H1 (cell line): ENCODE measurements around the gene RAPH1. TPM values are rescaled to one million over a fixed set of nuclear protein-coding genes. Genes with fewer than 3 reads are reported as not detected.

Experiments used
- CTCF ChIA-PET: fragments of 300-600 bp; sonication (Branson Sonifier 250); formaldehyde crosslinking; loops from one replicate; lab custom pipeline; 2021; ENCODE audit not compliant: partially characterized antibody; lab: Charles Lee
- POLR2A ChIA-PET: fragments of 300-600 bp; sonication (Branson Sonifier 250); formaldehyde crosslinking; loops from one replicate; lab custom pipeline; 2021; ENCODE audit warnings: inconsistent platforms; ENCODE audit not compliant: partially characterized antibody; lab: Charles Lee
- DNase-seq, 2 experiments: peaks; one replicate each; pipeline versions ENCODE4 v3.0.0 to v3.0.0-alpha.2; 2010 to 2022; ENCODE audit warnings: low spot score in 2 of 2, low read depth in 1 of 2, mixed read lengths in 1 of 2
- FAIRE-seq: peaks from 2 replicates; lab custom pipeline; 2011; peaks lifted over from hg19 to GRCh38; lab: Jason Lieb, UNC
- H2AFZ ChIP-seq: 2 replicates; pipeline ENCODE4 v1.8.1; 2012; ENCODE audit warnings: low read length, inconsistent platforms
- H2AK5ac ChIP-seq: 2 replicates; pipeline ENCODE4 v1.6.1; 2013; ENCODE audit warnings: low read depth, low read length
- H2BK120ac ChIP-seq: replicated peaks from 2 replicates; pipeline ENCODE3; 2013; ENCODE audit warnings: low read depth, low read length, inconsistent platforms
- H2BK12ac ChIP-seq: 2 replicates; pipeline ENCODE4 v1.6.1; 2013; ENCODE audit warnings: low read depth, low read length
- H2BK15ac ChIP-seq: 2 replicates; pipeline ENCODE4 v1.6.1; 2013; ENCODE audit warnings: low read length
- H2BK20ac ChIP-seq: 2 replicates; pipeline ENCODE4 v1.6.1; 2013; ENCODE audit warnings: low read length
- H2BK5ac ChIP-seq: 2 replicates; pipeline ENCODE4 v1.6.1; 2013; ENCODE audit warnings: low read depth, low read length
- H3K14ac ChIP-seq: 2 replicates; pipeline ENCODE4 v1.6.1; 2013; ENCODE audit warnings: inconsistent platforms; ENCODE audit not compliant: insufficient read length
- H3K18ac ChIP-seq: 2 replicates; pipeline ENCODE4 v1.6.1; 2013; ENCODE audit warnings: low read length; ENCODE audit errors: extremely low read depth
- H3K23ac ChIP-seq: 2 replicates; pipeline ENCODE4 v1.6.1; 2013; ENCODE audit warnings: inconsistent platforms; ENCODE audit not compliant: insufficient read length
- H3K23me2 ChIP-seq: 2 replicates; pipeline ENCODE4 v1.6.1; 2013; ENCODE audit warnings: low read depth, low read length
- H3K27ac ChIP-seq: 2 replicates; pipeline ENCODE4 v1.6.1; 2011; ENCODE audit warnings: low read depth, low read length, inconsistent platforms
- H3K27me3 ChIP-seq, 4 experiments: replicated peaks in 1 of 4; 1 replicate in 1 of 4; 2 replicates in 3 of 4; pipeline versions ENCODE4 v1.6.1 to v1.8.1; 2011 to 2013; ENCODE audit warnings: low read length in 3 of 4, mild to moderate bottlenecking in 3 of 4, inconsistent platforms in 2 of 4, mixed read lengths in 2 of 4, moderate library complexity in 1 of 4; ENCODE audit not compliant: control insufficient read depth in 3 of 4, insufficient read depth in 3 of 4; ENCODE audit errors: extremely low read depth in 1 of 4
- H3K36me3 ChIP-seq, 4 experiments: 2 replicates each; pipeline versions ENCODE4 v1.6.1 to v1.8.1; 2011 to 2013; ENCODE audit warnings: mild to moderate bottlenecking in 4 of 4, low read length in 3 of 4, moderate library complexity in 2 of 4, control low read depth in 1 of 4, inconsistent platforms in 1 of 4; ENCODE audit not compliant: insufficient read depth in 4 of 4, control insufficient read depth in 2 of 4
- H3K4ac ChIP-seq: replicated peaks from 2 replicates; pipeline ENCODE3; 2013; ENCODE audit warnings: low read length, low read depth, mixed read lengths, inconsistent platforms; ENCODE audit not compliant: insufficient read length
- H3K4me1 ChIP-seq, 4 experiments: replicated peaks in 1 of 4; 1 replicate in 1 of 4; 2 replicates in 3 of 4; pipeline versions ENCODE4 v1.6.1 to v1.8.1; 2011 to 2013; ENCODE audit warnings: low read length in 3 of 4, inconsistent platforms in 2 of 4, mixed read lengths in 1 of 4; ENCODE audit not compliant: insufficient read depth in 4 of 4, control insufficient read depth in 3 of 4
- H3K4me2 ChIP-seq, 2 experiments: 2 replicates each; pipeline versions ENCODE4 v1.6.1 to v1.8.1; 2011 to 2013; ENCODE audit warnings: low read depth in 2 of 2, low read length in 2 of 2, control low read depth in 1 of 2, inconsistent platforms in 1 of 2, mild to moderate bottlenecking in 1 of 2; ENCODE audit not compliant: insufficient read depth in 1 of 2
- H3K4me3 ChIP-seq, 4 experiments: fragments of 200-600, 300-600 bp in 1 of 4; sonication (generic), shearing (Covaris generic), sonication (Bioruptor Twin) in 1 of 4; 2 replicates each; pipeline versions ENCODE4 v1.5.1 to v1.8.1; 2011 to 2016; ENCODE audit warnings: low read length in 4 of 4, low read depth in 3 of 4, control low read depth in 2 of 4, inconsistent platforms in 2 of 4, mild to moderate bottlenecking in 2 of 4, mixed read lengths in 1 of 4, moderate library complexity in 1 of 4; ENCODE audit not compliant: insufficient read depth in 2 of 4; ENCODE audit errors: extremely low read depth in 1 of 4
- H3K56ac ChIP-seq: replicated peaks from 2 replicates; pipeline ENCODE3; 2013; ENCODE audit warnings: low read depth, mild to moderate bottlenecking, mixed read lengths, low read length, inconsistent platforms; ENCODE audit not compliant: insufficient read length
- H3K79me1 ChIP-seq: 2 replicates; pipeline ENCODE4 v1.6.1; 2013; ENCODE audit warnings: low read depth, low read length, control low read depth
- H3K79me2 ChIP-seq, 2 experiments: 2 replicates each; pipeline versions ENCODE4 v1.6.1 to v1.8.1; 2012 to 2013; ENCODE audit warnings: low read length in 2 of 2, mild to moderate bottlenecking in 2 of 2, inconsistent platforms in 1 of 2; ENCODE audit not compliant: insufficient read depth in 2 of 2, control insufficient read depth in 1 of 2
- H3K9ac ChIP-seq, 4 experiments: replicated peaks in 1 of 4; 1 replicate in 1 of 4; 2 replicates in 3 of 4; pipeline versions ENCODE4 v1.6.1 to v1.8.1; 2011 to 2013; ENCODE audit warnings: low read depth in 3 of 4, low read length in 3 of 4, control low read depth in 2 of 4, mild to moderate bottlenecking in 2 of 4, moderate library complexity in 2 of 4, inconsistent platforms in 1 of 4; ENCODE audit errors: extremely low read depth in 1 of 4
- H3K9me3 ChIP-seq, 2 experiments: 2 replicates each; pipeline versions ENCODE4 v1.6.1 to v1.8.1; 2012 to 2013; ENCODE audit warnings: mild to moderate bottlenecking in 2 of 2, moderate library complexity in 2 of 2, control low read depth in 1 of 2, inconsistent platforms in 1 of 2, low read depth in 1 of 2, low read length in 1 of 2, mixed read lengths in 1 of 2; ENCODE audit not compliant: insufficient read depth in 2 of 2
- H4K20me1 ChIP-seq, 2 experiments: replicated peaks in 1 of 2; 2 replicates each; pipeline versions ENCODE3 to v1.8.1; 2011 to 2013; ENCODE audit warnings: inconsistent platforms in 2 of 2, low read length in 2 of 2, mild to moderate bottlenecking in 1 of 2; ENCODE audit not compliant: insufficient read depth in 2 of 2, control insufficient read depth in 1 of 2
- H4K5ac ChIP-seq: 2 replicates; pipeline ENCODE4 v1.6.1; 2013; ENCODE audit warnings: low read length, low read depth, mixed read lengths, inconsistent platforms; ENCODE audit not compliant: insufficient read length
- H4K8ac ChIP-seq: 2 replicates; pipeline ENCODE4 v1.8.0; 2013; ENCODE audit warnings: mild to moderate bottlenecking, moderate library complexity, low read length, inconsistent platforms; ENCODE audit not compliant: insufficient read depth; ENCODE audit errors: extremely low read depth
- H4K91ac ChIP-seq: replicated peaks from 2 replicates; pipeline ENCODE3; 2013; ENCODE audit warnings: low read length, mixed read lengths, inconsistent platforms; ENCODE audit not compliant: insufficient read length
- RBBP5 ChIP-seq: IDR thresholded peaks from 2 replicates; pipeline ENCODE4 v1.7.1; 2012; ENCODE audit warnings: low read depth, mild to moderate bottlenecking, inconsistent platforms, low read length, moderate library complexity, borderline replicate concordance
- WGBS, 2 experiments: shearing (Covaris generic) in 1 of 2; methylation state at CpG; one replicate each; pipeline versions ENCODE4 v1.1.6 to v1.1.7; 2013 to 2015; ENCODE audit warnings: low lambda C conversion rate in 2 of 2, mixed read lengths in 2 of 2, inconsistent platforms in 1 of 2, low coverage in 1 of 2, missing lambda C conversion rate in 1 of 2; ENCODE audit not compliant: insufficient replicate concordance in 2 of 2, insufficient coverage in 1 of 2, insufficient read length in 1 of 2; ENCODE audit errors: extremely low coverage in 1 of 2, missing lambda C conversion rate in 1 of 2; 5-methylcytosine and 5-hydroxymethylcytosine counted together
- polyA plus RNA-seq, 7 experiments: library from polyadenylated mRNA; depleted of rRNA in 3 of 7; stranded (reverse) in 5 of 7; unstranded in 2 of 7; fragments of >200 nt in 5 of 7; fragments of 200-250 nt in 2 of 7; gene quantifications; 1 replicate in 5 of 7; 2 replicates in 1 of 7; 4 replicates in 1 of 7; pipeline versions ENCODE4 v1.2.1 to v1.2.3, GENCODE V29; 2011 to 2013; ENCODE audit warnings: missing spikeins in 2 of 7, mixed read lengths in 2 of 7
- total RNA-seq: library from RNA; stranded (reverse); fragmentation: NEBNext Ultra II Directional; extraction: Animal tissue kit (Norgen Biotek cat#: 25700); gene quantifications from 2 replicates; pipeline ENCODE4 v1.2.1, GENCODE V29; 2021

The RAPH1 gene
- total and polyA plus RNA-seq, 2 of the 8 experiments (the other 6 are each of a cell fraction or from before 2014, with no cell fraction given): 3.8 to 27.4 TPM

DNA sequence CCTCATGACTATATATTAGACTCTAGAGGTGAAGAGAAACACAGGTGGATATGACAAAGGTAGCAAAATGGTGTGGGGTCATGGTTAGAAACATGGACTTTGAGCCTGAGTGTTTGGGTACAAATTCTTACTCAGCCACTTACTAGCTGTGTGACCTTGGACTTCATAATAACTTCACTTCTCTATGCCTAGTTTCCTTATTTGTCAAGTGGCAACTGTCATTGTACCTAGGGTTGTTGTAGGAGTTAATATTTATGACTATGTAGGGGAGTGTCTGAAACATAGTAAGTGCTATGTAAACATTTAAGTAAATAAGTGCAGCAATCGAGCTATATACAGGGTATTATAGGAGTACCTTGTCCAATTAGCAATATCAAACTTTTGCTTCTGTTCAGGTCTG is 49.7 kb upstream of the RAPH1 start:
- Histone ChIP-seq H3K4me2 (no peak overlapping the region), H4K5ac (no peak overlapping the region), H3K27me3 (no peaks in the 10 kb centered on the region), H3K27ac (no peak overlapping the region), H3K4me1 (peaks cover 0 to 2% (median under 1%) of the 10 kb centered on the region in 4 experiments; a peak in 4 of 7 replicates), H3K56ac (no peak overlapping the region), H3K9me3 (no peaks in the 10 kb centered on the region), H2BK15ac (no peak overlapping the region), H3K14ac (no peak overlapping the region), H2BK5ac (no peak overlapping the region), H3K4ac (no peak overlapping the region), H2AFZ (no peak overlapping the region), H2BK20ac (no peak overlapping the region), H3K4me3 (no peak overlapping the region), H3K23me2 (no peaks in the 10 kb centered on the region), H3K79me2 (no peaks in the 10 kb centered on the region), H4K8ac (no peak overlapping the region), H3K79me1 (no peaks in the 10 kb centered on the region), H3K18ac (no peak overlapping the region), H2AK5ac (no peak overlapping the region), H2BK12ac (no peak overlapping the region), H2BK120ac (no peak overlapping the region), H3K36me3 (no peaks in the 10 kb centered on the region), H3K23ac (no peak overlapping the region), H4K20me1 (no peaks in the 10 kb centered on the region), H3K9ac (no peak overlapping the region), H4K91ac (no peak overlapping the region)
- no peak for DNase-seq
- POLR2A ChIA-PET: no interaction called here
- no peak for TF ChIP-seq RBBP5
- WGBS, 2 experiments: 100% methylated on average over 1 of the region's 1 CpG; no CpG with 5 or more reads in 1 of the 2 experiments
- FAIRE-seq: no peak
- CTCF ChIA-PET: interaction anchor here (1.2 kb wide), 1 partner anchor 29 kb away, joined by 5 read pairs; no protein-coding TSS in a partner anchor
